ENCODE results near the gene DOK1. TPM values are rescaled to one million over a fixed set of nuclear protein-coding genes. Genes with fewer than 3 reads are reported as not detected.

DOK1 gene
- total and polyA plus RNA-seq, 2 donors (not counting 1 experiment from before 2014, with no cell fraction given): 29.1 to 41.4 TPM

- intact Hi-C loops (cut with micrococcal nuclease): loop anchor here (1.0 to 2.0 kb wide), 3 partner anchors 19 to 45 kb away; partner anchors contain the start of genes AUP1 and HTRA2
- Histone ChIP-seq H3K27ac (ENCODE audit: low read length in 2 of 2) (peak overlapping the region; percentile 9 to 74), H3K36me3 (replicated peaks in 1 of 2; ENCODE audit: control extremely low read depth in 1 of 2, control insufficient read depth in 1 of 2, extremely low read depth in 1 of 2, insufficient read depth in 2 of 2, low read length in 1 of 2) (no peaks in the 10 kb centered on the region), H3K79me2 (ENCODE audit: control insufficient read depth, insufficient read depth, low read length) (peaks cover 4% of the 10 kb centered on the region), H3K4me3 (ENCODE audit: control extremely low read depth in 1 of 5, extremely low read depth in 1 of 5, insufficient read depth in 1 of 5, low read depth in 2 of 5, low read length in 4 of 5) (peak overlapping the region in 4 of 5 experiments; percentile 21 to 34 (median 32)), H2AFZ (ENCODE audit: insufficient read depth, low read depth, low read length, poor library complexity, severe bottlenecking) (peak overlapping the region; percentile 67), H3K9ac (ENCODE audit: low read length) (peak overlapping the region; percentile 46), H3K27me3 (replicated peaks in 1 of 4; ENCODE audit: control extremely low read depth in 1 of 4, control insufficient read depth in 3 of 4, insufficient read depth in 4 of 4, low read length in 3 of 4) (no peaks in the 10 kb centered on the region), H3K9me3 (ENCODE audit: control extremely low read depth in 1 of 3, control insufficient read depth in 2 of 3, insufficient read depth in 1 of 3, low read length in 2 of 3) (peaks cover 0 to 4% (median 0%) of the 10 kb centered on the region in 3 donors), H3K4me2 (replicated peaks; ENCODE audit: low read depth, low read length, poor library complexity, severe bottlenecking) (peak overlapping the region; percentile 66), H3K4me1 (ENCODE audit: control insufficient read depth in 2 of 2, insufficient read depth in 2 of 2, low read length in 2 of 2) (peaks cover 58 to 68% of the 10 kb centered on the region in 2 donors), H4K20me1 (ENCODE audit: control insufficient read depth, insufficient read depth, low read length, poor library complexity, severe bottlenecking) (no peaks in the 10 kb centered on the region)
- ATAC-seq (ENCODE audit: low read depth) (peak; percentile 69), DNase-seq (peak; percentile 69)
- 32% methylated on average over 4 of the region's 7 CpGs for WGBS (ENCODE audit: insufficient coverage)
- TF ChIP-seq EZH2 (IDR thresholded peaks at IDR 0.05; ENCODE audit: borderline replicate concordance, insufficient read depth, low read depth, low read length, poor library complexity, severe bottlenecking): no peak
- TF ChIP-seq, protein P1, sequence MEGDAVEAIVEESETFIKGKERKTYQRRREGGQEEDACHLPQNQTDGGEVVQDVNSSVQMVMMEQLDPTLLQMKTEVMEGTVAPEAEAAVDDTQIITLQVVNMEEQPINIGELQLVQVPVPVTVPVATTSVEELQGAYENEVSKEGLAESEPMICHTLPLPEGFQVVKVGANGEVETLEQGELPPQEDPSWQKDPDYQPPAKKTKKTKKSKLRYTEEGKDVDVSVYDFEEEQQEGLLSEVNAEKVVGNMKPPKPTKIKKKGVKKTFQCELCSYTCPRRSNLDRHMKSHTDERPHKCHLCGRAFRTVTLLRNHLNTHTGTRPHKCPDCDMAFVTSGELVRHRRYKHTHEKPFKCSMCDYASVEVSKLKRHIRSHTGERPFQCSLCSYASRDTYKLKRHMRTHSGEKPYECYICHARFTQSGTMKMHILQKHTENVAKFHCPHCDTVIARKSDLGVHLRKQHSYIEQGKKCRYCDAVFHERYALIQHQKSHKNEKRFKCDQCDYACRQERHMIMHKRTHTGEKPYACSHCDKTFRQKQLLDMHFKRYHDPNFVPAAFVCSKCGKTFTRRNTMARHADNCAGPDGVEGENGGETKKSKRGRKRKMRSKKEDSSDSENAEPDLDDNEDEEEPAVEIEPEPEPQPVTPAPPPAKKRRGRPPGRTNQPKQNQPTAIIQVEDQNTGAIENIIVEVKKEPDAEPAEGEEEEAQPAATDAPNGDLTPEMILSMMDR (IDR thresholded peaks at IDR 0.05): no peak
- Mint-ChIP-seq H3K4me3 (peak overlapping the region; percentile 84), H3K27me3 (no peaks in the 10 kb centered on the region), H3K4me1 (peaks cover 46% of the 10 kb centered on the region), H3K9me3 (ENCODE audit: insufficient read depth) (no peaks in the 10 kb centered on the region), H3K27ac (peak overlapping the region; percentile 92)
- ChIA-PET CTCF (interaction anchor here (0.5 to 10.3 kb wide), 4 partner anchors 12 to 91 kb away, joined by 3 to 103 read pairs (median 4); partner anchors contain the start of genes CCDC142, LOXL3, PCGF1 and TTC31), POLR2A (interaction anchor here (0.6 to 1.2 kb wide), 2 partner anchors 23 to 45 kb away, joined by 3 to 6 read pairs; partner anchors contain the start of genes AUP1 and HTRA2)
Observed at GRCh38 chr2:74573747-74574562, 19.4 kb downstream of the DOK1 start.
